Measurements from ENCODE around the gene CDK5RAP2.
"Not testable (repeated sequence)": the region's sequence is repeated elsewhere in the genome, so short reads cannot be mapped to it uniquely, and the experiment has no call there.

CDK5RAP2 gene

DNA sequence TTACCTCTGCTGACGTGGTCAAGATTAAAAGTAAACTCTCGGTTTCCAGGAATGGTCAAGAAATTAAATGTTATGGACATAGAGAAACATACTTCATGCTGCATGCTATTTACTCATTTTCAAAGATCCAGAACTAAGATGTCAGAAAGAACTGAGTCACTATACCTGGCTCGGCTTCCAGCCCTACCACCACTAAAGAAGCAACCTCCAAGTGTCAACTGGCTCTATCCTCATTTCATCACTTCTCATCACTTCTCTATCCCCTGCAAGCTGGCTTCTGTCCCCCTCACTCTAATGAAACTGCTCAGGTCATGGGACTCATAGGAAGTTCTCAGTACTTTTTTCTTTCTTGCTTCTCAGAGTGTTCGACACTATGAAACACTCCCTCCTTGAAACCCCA is 116.2 kb downstream of the CDK5RAP2 start:
- no peak for DNase-seq

DNA sequence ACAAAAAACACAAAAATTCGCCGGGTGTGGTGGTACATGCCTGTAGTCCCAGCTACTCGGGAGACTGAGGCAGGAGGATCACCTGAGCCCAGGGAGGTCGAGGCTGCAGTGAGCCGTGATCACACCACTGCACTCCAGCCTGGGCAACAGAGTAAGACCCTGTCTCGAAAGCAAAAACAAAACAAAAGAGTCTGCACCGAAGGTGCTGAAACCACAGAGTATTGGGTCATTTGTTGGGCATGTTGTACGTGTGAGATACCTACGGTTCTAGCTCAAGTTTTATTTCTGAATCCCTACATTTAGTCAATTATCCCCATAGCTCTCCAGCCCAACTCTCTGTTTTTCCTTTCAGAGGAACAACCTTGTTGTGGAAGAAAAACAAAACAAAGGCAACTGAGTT is 118.3 kb downstream of the CDK5RAP2 start:
- DNase-seq = not testable (repeated sequence)

DNA sequence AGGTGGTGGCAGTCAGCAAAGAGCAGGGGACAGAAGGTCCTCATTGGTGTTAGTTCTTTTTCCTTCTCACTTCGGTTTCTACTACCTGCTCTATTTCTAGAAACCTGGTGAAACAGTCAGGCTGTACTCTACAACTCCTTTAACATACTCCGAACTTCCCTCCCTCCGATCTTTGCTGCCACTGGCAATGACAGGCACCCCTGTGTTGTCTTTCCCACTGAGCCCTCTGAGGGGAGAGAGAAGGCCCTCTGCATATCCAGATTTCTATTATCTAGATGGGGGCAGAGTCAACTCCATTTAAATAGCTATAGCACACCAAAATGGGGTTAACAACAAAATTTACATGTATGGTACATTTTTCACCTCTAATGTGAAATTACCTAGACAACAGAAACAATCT is 123.7 kb downstream of the CDK5RAP2 start:
- DNase-seq = no peak

DNA sequence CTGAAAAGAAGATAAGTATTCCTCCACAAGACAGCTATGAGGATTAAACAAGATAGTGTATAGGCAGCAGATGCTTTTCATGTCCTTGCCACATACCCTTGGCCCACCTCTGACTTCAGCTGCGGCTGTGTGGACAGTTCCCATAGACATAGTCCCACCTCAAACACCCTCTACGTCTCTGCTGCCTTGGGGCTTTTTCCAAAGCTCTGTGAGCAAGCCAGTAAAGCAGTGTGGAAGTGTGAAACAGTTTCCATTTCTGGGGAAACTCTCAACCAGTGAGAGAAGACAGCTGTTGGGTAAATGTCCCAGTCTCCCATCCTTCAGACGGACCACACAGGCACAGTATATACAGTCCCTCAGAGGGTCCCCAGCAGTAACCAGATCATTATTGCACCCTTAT is 125.5 kb downstream of the CDK5RAP2 start:
- DNase-seq = no peak

DNA sequence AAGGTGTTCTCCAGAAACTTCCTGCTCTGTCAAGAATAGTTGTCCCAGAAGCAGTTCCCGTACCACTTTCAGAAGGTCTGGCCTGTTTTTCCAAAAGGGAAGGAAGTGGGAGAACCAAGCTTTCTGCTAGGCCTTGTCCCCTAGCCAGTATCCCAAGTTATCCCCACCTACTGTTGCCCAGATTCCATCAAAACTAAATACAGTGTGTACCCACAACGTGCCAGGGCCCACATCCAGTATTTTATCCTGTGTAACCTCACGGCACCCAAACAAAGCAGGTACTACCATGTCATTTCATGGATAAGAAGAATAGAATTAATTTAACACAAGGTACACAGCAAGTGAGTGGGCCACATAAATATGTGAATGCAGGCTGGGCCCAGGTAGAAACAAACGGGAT is 126.2 kb downstream of the CDK5RAP2 start:
- DNase-seq = no peak

DNA sequence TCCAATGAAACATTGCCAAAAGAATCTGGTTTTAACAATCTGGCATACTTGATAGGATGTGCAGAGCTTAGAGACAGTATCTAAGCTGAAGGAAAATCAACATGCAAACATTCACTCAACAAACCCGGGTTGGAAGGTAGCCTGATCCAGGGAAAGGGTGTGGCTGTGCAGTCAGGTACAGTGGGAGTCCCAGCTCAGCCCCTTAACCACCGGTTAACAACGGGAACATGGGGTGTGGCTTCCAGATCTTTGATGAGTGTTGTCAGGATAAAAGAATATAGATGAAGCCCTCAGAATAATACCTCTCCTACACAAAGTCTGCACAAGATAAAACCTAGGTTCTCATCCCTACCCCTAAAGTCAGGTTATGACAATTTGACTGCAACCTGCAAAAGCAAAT is 127.3 kb downstream of the CDK5RAP2 start:
- no peak for DNase-seq

DNA sequence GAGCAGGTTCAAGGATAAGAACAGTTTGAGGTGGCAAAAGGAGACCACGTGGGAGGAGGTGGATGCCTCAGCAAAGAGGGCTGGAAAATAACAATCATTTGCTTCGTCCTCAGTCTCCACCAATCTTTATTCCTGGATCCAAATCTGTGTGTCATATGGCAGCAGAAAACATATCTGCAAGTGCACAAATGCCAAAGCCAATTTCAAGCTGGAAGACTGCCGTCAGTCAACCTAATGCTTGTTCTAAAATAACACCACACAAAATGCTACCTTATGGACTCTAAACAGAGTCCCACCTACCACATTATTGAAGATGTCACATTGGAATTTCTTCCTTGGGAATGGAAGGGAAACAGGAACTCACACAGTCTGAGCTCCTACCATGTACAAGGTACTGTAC is 129.1 kb downstream of the CDK5RAP2 start:
- no peak for DNase-seq

DNA sequence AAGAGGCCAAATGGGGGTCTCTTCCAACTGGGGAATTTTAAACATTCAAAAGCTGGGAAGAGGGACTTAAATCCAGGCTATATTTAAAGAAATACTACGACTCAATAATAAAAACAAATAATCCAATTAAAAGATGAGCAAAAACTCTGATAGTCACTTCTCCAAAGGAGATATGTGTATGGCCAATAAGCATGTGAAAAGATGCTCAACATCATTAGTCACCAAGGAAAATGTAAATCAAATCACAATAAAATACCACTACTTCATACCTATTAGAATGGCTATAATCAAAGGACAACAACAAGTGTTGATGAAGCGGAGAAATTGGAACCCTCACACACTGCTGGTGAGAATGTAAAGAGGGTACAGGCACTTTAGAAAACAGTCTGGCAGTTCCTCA is 130.4 kb downstream of the CDK5RAP2 start:
- no peak for DNase-seq

DNA sequence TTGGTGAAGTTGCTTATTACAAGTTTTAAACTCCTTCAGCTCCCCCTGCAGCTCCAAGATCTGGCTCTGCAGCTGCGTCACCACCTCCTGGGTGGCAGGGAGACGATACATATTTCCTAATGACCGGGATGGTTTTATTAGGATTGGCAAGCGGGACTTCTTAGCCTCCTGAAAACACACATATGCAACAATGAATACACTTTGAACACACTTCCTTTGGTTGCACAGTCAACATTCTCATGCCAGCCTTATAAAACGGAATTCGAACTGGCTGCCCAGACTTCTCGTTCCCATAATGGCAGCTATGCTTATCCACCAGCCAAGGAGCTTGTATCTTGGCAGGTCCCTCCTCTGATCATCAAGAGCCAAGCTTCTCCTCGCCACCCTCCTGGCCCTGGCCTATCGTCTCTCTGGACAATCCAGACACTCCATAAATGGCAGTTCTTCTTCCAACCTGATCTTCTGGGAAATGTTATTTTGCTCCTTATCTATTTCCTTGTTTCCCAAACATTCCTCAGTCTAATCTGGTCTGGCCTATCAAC is 131.9 kb downstream of the CDK5RAP2 start:
- DNase-seq = no peak

DNA sequence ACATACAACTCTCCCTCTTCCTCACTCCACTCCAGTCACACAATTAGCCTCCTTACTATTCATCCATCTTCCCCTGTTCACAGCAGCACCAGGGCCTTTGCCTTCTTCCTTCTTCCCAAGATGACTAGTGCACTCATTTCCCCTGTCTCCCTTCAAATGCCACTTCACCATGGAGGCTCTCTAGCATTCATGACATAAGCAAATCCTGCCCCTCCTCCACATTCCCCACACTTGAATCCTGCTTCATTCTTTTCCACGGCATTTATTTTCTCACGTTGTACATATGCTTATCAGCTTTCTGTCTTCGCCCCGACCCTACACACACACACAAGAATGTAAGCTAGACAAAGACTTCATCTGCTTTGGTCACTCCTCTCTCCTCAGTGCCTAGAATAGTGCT is 133.3 kb downstream of the CDK5RAP2 start:
- DNase-seq = no peak

DNA sequence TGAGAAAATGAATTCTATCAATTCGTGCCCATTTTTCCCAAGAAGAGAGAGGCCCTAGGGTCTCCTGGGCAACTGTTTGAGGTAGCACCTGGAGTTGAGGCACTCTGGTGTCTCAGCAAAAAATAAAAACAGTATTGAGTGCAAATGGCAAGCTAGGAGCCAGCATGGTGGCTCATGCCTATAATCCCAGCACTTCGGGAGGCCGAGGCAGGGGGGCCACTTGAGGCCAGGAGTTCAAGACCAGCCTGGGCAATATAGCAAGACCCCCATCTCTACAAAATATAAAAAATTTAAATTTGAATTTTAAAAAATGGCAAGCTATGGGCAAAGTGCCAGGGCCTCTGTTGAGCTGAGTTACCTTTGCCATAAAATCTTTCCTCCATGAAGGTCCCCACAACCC is 136.0 kb downstream of the CDK5RAP2 start:
- DNase-seq = no peak

DNA sequence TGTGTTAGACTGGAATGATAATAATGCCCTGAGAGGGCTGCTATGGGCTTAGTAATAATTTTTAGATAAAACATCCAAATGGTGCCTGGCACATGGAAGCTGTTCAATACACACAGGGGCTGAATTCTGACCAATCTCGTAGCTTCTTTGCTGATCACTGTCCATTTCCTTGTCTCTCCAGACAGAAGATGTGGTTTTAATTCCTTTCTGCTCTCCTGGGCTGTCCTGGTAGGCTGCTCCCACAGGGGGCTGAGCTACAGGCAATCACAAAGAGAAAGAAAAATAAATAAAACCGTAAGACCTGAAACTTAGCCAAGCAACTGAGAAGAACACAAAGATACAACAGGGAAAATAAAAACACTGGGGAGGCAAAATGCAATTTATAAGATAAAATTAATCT is 136.5 kb downstream of the CDK5RAP2 start:
- no peak for DNase-seq

DNA sequence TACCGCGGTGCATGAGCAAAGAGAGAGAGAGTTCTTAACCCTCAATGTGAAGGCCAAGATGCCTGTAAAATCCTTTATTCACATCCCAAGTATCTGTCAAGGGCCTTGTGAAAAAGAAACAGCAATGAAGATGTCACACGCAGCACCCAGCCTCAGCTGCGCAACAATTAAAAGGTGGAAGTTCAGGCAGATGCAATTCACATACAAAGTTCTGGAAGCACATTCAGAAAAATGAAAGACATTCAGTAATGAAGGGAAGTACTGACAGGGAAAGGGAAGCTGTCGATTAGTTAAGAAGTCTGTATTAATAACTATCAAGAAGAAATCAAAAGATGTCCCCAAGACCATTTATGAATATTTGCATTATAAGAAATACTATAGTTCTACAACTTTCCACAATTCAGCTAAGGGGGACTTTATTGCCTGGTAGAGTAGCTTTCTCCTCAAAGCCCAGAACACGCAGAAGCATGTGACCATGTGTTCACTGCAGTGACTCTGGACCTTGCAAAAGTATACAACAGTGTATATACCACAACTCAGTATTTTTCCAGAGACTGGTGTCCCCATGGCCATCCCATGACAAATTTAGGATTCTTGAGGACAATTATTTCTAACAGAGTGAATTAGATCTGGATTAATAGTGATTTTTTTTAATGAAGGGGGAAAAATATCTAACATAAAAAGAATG is 137.5 kb downstream of the CDK5RAP2 start:
- DNase-seq = no peak

DNA sequence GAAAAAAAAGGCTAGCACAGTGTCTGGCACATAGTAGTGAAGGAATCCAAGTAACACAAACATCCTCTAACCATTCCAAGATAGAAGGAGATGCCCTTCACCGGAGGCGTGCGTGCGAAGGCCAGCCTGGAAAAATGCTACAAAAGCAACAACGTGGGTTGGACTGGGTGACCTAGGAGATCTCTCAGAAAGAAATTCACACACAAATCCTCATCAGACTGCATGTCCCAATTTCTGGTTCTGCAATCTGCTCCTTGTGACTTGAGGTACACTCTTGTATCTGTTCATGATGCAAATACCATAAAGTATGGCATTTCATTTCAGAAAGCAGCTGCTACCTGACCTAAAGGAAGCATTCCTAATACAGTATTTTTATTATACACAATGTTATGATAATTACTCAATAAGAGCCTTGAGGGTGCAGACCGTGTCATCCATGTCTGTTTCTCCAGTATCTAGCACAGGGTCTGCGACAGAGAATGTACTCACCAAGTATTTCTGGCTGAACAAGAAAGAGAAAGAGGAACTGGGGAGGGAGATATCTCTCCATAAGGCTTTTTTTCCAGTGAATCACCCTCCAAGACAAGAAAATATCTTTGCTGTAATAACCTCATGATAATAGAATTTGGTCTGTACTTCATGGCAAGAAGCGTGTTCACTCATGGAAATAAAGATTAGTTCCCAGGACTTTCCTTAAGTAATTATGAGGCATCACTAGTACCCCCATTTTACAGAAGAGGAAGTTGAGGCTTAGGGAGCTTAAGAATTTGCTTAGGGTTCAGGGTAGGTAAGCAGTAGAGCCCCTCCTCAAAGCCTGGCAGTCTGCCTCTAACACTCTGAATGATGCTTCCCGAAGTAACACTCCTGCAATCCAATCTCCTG is 138.3 kb downstream of the CDK5RAP2 start:
- DNase-seq = no peak

DNA sequence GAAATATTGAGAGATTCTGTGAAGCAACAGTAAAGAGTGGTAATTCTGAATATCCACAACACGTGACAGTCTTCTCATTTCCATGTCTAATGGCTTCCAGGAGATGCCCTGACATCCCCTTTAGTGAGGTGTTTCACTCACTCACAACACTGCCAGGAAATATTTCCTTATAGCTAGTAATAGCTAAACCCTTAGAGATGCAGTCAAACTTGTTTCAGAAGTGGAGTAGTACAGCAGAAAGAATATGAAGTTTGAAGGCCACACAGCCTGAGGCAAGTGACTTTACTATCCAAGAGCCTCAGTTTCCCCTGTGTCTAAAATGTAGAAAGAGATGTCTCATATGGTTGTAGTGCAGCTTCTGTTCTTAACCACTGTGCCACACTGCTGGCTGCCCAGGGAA is 139.2 kb downstream of the CDK5RAP2 start:
- DNase-seq = no peak

DNA sequence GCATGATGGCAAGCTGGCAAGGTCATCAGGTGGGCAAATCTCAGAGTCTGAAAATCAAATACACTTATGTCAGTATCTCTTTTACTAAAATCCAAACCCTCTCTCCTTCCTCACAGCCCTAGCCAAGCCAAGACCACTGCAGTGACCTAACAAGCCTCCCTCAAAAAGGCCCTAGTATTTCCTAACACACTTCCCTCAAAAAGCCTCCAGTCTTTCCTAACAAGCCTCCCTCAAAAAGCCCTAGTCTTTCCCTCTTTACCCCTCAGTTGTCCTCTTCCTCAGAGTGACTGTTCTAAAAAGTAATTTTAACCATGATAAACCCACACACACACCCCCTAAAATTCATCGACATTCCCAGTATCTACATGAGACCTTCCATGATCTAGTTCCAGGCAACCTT is 140.0 kb downstream of the CDK5RAP2 start:
- no peak for DNase-seq

DNA sequence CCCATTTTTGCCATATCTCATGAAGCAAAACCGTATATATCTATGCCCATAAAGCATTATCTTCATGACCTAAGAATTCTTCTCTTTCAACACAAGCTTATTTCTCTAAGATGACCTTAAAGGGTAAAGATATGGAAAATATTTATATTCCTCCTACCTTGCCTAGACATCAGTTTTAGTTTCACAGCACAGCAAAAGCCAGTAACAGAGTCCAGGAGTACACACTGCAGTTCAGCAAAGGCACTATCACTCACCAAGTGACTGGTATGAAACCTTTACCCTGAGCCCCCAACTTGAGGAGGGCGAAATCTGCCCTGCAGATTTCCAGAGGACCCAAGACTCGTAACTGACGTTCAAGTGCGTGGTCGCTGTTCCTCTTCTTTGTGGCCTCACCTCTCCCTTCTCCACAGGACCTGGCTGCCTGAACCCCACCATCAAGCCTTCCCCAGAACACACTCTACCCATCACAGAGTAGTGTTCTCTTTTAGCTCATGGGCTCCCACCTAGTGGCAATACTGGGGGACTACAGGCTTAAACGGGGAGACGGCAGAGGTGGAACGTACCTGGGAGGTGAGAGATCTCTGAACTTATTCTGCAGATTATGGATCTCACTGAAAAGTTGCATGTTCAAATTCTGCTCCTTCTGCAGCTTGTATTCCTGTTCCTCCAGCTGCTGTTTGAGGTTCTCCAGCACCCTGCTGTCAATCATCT is 141.0 kb downstream of the CDK5RAP2 start:
- DNase-seq = no peak

DNA sequence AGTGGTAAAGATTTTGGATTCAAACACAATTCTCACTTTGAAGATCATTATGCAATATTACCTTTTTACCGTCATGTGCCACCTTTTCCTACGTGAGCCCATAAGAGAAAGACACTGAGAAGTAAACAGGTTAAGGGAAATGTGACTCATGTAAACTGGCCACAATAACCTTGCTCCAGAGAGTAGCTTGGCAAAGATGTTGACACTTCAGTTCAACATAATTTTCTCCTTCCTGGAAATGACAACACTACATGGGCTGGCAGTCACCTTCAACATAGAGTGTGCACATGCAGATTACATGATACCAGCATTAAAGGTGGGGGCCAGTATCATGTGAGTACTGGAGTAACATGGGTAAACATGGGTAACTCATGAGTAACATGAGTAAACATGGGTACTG is 141.9 kb downstream of the CDK5RAP2 start:
- no peak for DNase-seq

DNA sequence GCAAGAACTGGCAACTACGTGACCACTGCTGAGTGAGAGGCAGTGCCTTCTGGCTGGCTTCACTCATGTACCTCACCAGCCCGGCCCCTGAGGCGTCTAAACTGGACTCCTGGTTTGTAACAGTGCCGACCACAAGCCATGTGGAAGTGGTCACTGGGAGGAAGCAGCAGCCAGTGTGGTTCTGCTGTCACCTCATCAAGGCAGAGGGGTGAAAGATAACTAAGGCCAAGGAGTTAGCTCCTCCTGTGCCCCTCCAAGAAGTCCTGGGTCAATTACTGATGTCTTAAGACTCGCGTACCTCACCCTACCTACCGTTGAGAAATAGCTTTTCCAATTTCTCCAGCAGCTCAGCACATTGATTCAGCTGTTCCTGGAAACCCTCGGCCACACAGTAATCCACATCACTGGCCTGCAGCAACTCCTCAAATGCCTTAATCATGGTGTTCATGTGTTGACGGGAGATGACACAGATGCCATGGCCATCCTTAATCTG is 142.9 kb downstream of the CDK5RAP2 start:
- DNase-seq = no peak

DNA sequence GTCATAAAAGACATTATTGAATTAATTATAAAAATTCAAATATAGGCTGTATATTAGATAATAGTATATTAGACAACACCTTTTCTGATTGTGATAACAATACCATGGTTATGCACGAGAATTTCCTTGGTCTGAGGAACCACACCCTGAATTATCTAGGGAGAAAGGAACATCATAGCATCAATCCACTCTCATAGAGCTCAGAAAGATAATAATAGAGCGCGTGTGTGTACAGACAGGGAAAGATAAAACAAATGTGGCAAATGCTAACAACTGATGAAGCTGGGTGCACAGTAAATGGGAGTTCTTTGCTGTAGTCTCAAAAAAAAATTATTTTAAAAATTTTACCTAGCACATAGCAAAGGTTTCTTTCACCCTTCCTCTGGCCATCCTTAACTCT is 143.5 kb downstream of the CDK5RAP2 start:
- no peak for DNase-seq

DNA sequence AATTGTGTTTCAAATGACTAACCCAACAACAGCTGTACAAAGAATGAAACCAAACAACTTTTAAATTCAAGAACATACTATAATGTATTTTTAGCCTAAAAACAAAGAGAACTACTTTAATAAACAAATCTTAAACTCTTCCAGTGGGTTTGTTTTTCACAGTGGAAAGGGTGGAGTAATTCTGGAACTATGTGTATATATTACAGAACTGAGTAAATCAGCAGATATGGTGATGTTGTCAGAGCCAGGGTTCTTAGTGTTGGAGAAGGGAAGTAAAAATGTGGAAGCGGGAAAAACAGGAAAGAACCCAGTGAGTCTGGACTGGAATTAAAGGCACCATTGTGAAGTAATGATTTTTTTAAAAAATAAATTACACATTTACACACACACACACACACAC is 144.9 kb downstream of the CDK5RAP2 start:
- no peak for DNase-seq

DNA sequence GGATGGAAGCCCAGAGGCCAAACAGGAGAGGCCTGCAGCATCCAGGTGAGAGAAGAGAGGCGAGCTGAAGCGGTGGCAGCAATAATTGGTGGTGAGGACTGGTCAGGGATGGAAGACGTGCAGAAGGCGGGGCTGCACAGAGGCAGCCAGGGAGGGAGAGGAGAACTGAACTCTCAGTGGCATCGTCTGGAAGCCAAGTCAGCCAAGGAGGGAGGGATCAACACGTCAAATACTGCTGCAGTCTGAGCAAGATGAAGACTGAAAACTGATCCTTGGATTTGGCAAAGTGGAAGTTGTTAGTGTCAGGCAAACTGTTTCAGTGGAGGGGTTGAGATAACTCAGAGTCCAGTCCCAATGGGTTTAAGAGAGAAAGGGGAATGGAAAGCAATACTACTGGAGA is 145.4 kb downstream of the CDK5RAP2 start:
- no peak for DNase-seq

DNA sequence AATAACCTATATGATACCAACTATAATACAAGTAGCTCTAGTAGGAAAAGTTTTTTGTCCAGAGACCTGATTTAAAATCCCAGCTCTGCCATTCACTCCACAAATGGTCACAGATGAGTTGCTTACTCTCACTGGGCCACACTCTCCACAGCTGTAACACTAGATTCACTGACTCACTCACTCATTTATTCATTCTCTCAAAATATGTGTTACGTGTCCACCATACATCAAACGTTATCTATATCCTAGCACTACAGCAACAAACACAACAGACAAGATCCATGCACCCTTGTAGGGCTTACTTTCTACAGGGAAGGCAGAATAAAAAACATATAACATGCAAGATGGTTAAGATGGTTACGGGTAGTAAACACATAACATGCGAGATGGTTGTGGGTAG is 146.3 kb downstream of the CDK5RAP2 start:
- DNase-seq = no peak
